H1 (cell line): Measurements from ENCODE around the gene PFN3. TPM values are rescaled to one million over a fixed set of nuclear protein-coding genes. Genes with fewer than 3 reads are reported as not detected.

ENCODE experiments used
- CTCF ChIA-PET: fragments of 300-600 bp; sonication (Branson Sonifier 250); formaldehyde crosslinking; loops from one replicate; lab custom pipeline; 2021; ENCODE audit not compliant: partially characterized antibody; lab: Charles Lee
- POLR2A ChIA-PET: fragments of 300-600 bp; sonication (Branson Sonifier 250); formaldehyde crosslinking; loops from one replicate; lab custom pipeline; 2021; ENCODE audit warnings: inconsistent platforms; ENCODE audit not compliant: partially characterized antibody; lab: Charles Lee
- DNase-seq, 2 experiments: peaks; one replicate each; pipeline versions ENCODE4 v3.0.0 to v3.0.0-alpha.2; 2010 to 2022; ENCODE audit warnings: low spot score in 2 of 2, low read depth in 1 of 2, mixed read lengths in 1 of 2
- FAIRE-seq: peaks from 2 replicates; lab custom pipeline; 2011; peaks lifted over from hg19 to GRCh38; lab: Jason Lieb, UNC
- H2AFZ ChIP-seq: 2 replicates; pipeline ENCODE4 v1.8.1; 2012; ENCODE audit warnings: low read length, inconsistent platforms
- H2AK5ac ChIP-seq: 2 replicates; pipeline ENCODE4 v1.6.1; 2013; ENCODE audit warnings: low read depth, low read length
- H2BK120ac ChIP-seq: replicated peaks from 2 replicates; pipeline ENCODE3; 2013; ENCODE audit warnings: low read depth, low read length, inconsistent platforms
- H2BK12ac ChIP-seq: 2 replicates; pipeline ENCODE4 v1.6.1; 2013; ENCODE audit warnings: low read depth, low read length
- H2BK15ac ChIP-seq: 2 replicates; pipeline ENCODE4 v1.6.1; 2013; ENCODE audit warnings: low read length
- H2BK20ac ChIP-seq: 2 replicates; pipeline ENCODE4 v1.6.1; 2013; ENCODE audit warnings: low read length
- H2BK5ac ChIP-seq: 2 replicates; pipeline ENCODE4 v1.6.1; 2013; ENCODE audit warnings: low read depth, low read length
- H3K14ac ChIP-seq: 2 replicates; pipeline ENCODE4 v1.6.1; 2013; ENCODE audit warnings: inconsistent platforms; ENCODE audit not compliant: insufficient read length
- H3K18ac ChIP-seq: 2 replicates; pipeline ENCODE4 v1.6.1; 2013; ENCODE audit warnings: low read length; ENCODE audit errors: extremely low read depth
- H3K23ac ChIP-seq: 2 replicates; pipeline ENCODE4 v1.6.1; 2013; ENCODE audit warnings: inconsistent platforms; ENCODE audit not compliant: insufficient read length
- H3K23me2 ChIP-seq: 2 replicates; pipeline ENCODE4 v1.6.1; 2013; ENCODE audit warnings: low read depth, low read length
- H3K27ac ChIP-seq: 2 replicates; pipeline ENCODE4 v1.6.1; 2011; ENCODE audit warnings: low read depth, low read length, inconsistent platforms
- H3K27me3 ChIP-seq, 4 experiments: replicated peaks in 1 of 4; 1 replicate in 1 of 4; 2 replicates in 3 of 4; pipeline versions ENCODE4 v1.6.1 to v1.8.1; 2011 to 2013; ENCODE audit warnings: low read length in 3 of 4, mild to moderate bottlenecking in 3 of 4, inconsistent platforms in 2 of 4, mixed read lengths in 2 of 4, moderate library complexity in 1 of 4; ENCODE audit not compliant: control insufficient read depth in 3 of 4, insufficient read depth in 3 of 4; ENCODE audit errors: extremely low read depth in 1 of 4
- H3K36me3 ChIP-seq, 4 experiments: 2 replicates each; pipeline versions ENCODE4 v1.6.1 to v1.8.1; 2011 to 2013; ENCODE audit warnings: mild to moderate bottlenecking in 4 of 4, low read length in 3 of 4, moderate library complexity in 2 of 4, control low read depth in 1 of 4, inconsistent platforms in 1 of 4; ENCODE audit not compliant: insufficient read depth in 4 of 4, control insufficient read depth in 2 of 4
- H3K4ac ChIP-seq: replicated peaks from 2 replicates; pipeline ENCODE3; 2013; ENCODE audit warnings: low read length, low read depth, mixed read lengths, inconsistent platforms; ENCODE audit not compliant: insufficient read length
- H3K4me1 ChIP-seq, 4 experiments: replicated peaks in 1 of 4; 1 replicate in 1 of 4; 2 replicates in 3 of 4; pipeline versions ENCODE4 v1.6.1 to v1.8.1; 2011 to 2013; ENCODE audit warnings: low read length in 3 of 4, inconsistent platforms in 2 of 4, mixed read lengths in 1 of 4; ENCODE audit not compliant: insufficient read depth in 4 of 4, control insufficient read depth in 3 of 4
- H3K4me2 ChIP-seq, 2 experiments: 2 replicates each; pipeline versions ENCODE4 v1.6.1 to v1.8.1; 2011 to 2013; ENCODE audit warnings: low read depth in 2 of 2, low read length in 2 of 2, control low read depth in 1 of 2, inconsistent platforms in 1 of 2, mild to moderate bottlenecking in 1 of 2; ENCODE audit not compliant: insufficient read depth in 1 of 2
- H3K4me3 ChIP-seq, 4 experiments: fragments of 200-600, 300-600 bp in 1 of 4; sonication (generic), shearing (Covaris generic), sonication (Bioruptor Twin) in 1 of 4; 2 replicates each; pipeline versions ENCODE4 v1.5.1 to v1.8.1; 2011 to 2016; ENCODE audit warnings: low read length in 4 of 4, low read depth in 3 of 4, control low read depth in 2 of 4, inconsistent platforms in 2 of 4, mild to moderate bottlenecking in 2 of 4, mixed read lengths in 1 of 4, moderate library complexity in 1 of 4; ENCODE audit not compliant: insufficient read depth in 2 of 4; ENCODE audit errors: extremely low read depth in 1 of 4
- H3K56ac ChIP-seq: replicated peaks from 2 replicates; pipeline ENCODE3; 2013; ENCODE audit warnings: low read depth, mild to moderate bottlenecking, mixed read lengths, low read length, inconsistent platforms; ENCODE audit not compliant: insufficient read length
- H3K79me1 ChIP-seq: 2 replicates; pipeline ENCODE4 v1.6.1; 2013; ENCODE audit warnings: low read depth, low read length, control low read depth
- H3K79me2 ChIP-seq, 2 experiments: 2 replicates each; pipeline versions ENCODE4 v1.6.1 to v1.8.1; 2012 to 2013; ENCODE audit warnings: low read length in 2 of 2, mild to moderate bottlenecking in 2 of 2, inconsistent platforms in 1 of 2; ENCODE audit not compliant: insufficient read depth in 2 of 2, control insufficient read depth in 1 of 2
- H3K9ac ChIP-seq, 4 experiments: replicated peaks in 1 of 4; 1 replicate in 1 of 4; 2 replicates in 3 of 4; pipeline versions ENCODE4 v1.6.1 to v1.8.1; 2011 to 2013; ENCODE audit warnings: low read depth in 3 of 4, low read length in 3 of 4, control low read depth in 2 of 4, mild to moderate bottlenecking in 2 of 4, moderate library complexity in 2 of 4, inconsistent platforms in 1 of 4; ENCODE audit errors: extremely low read depth in 1 of 4
- H3K9me3 ChIP-seq, 2 experiments: 2 replicates each; pipeline versions ENCODE4 v1.6.1 to v1.8.1; 2012 to 2013; ENCODE audit warnings: mild to moderate bottlenecking in 2 of 2, moderate library complexity in 2 of 2, control low read depth in 1 of 2, inconsistent platforms in 1 of 2, low read depth in 1 of 2, low read length in 1 of 2, mixed read lengths in 1 of 2; ENCODE audit not compliant: insufficient read depth in 2 of 2
- H4K20me1 ChIP-seq, 2 experiments: replicated peaks in 1 of 2; 2 replicates each; pipeline versions ENCODE3 to v1.8.1; 2011 to 2013; ENCODE audit warnings: inconsistent platforms in 2 of 2, low read length in 2 of 2, mild to moderate bottlenecking in 1 of 2; ENCODE audit not compliant: insufficient read depth in 2 of 2, control insufficient read depth in 1 of 2
- H4K5ac ChIP-seq: 2 replicates; pipeline ENCODE4 v1.6.1; 2013; ENCODE audit warnings: low read length, low read depth, mixed read lengths, inconsistent platforms; ENCODE audit not compliant: insufficient read length
- H4K8ac ChIP-seq: 2 replicates; pipeline ENCODE4 v1.8.0; 2013; ENCODE audit warnings: mild to moderate bottlenecking, moderate library complexity, low read length, inconsistent platforms; ENCODE audit not compliant: insufficient read depth; ENCODE audit errors: extremely low read depth
- H4K91ac ChIP-seq: replicated peaks from 2 replicates; pipeline ENCODE3; 2013; ENCODE audit warnings: low read length, mixed read lengths, inconsistent platforms; ENCODE audit not compliant: insufficient read length
- CREB1 ChIP-seq: IDR thresholded peaks from 2 replicates; pipeline ENCODE4 v1.6.1; 2012; ENCODE audit warnings: inconsistent platforms
- POLR2AphosphoS5 ChIP-seq: IDR thresholded peaks from 2 replicates; pipeline ENCODE4 v1.6.1; 2011; ENCODE audit warnings: low read depth, low read length
- WGBS, 2 experiments: shearing (Covaris generic) in 1 of 2; methylation state at CpG; one replicate each; pipeline versions ENCODE4 v1.1.6 to v1.1.7; 2013 to 2015; ENCODE audit warnings: low lambda C conversion rate in 2 of 2, mixed read lengths in 2 of 2, inconsistent platforms in 1 of 2, low coverage in 1 of 2, missing lambda C conversion rate in 1 of 2; ENCODE audit not compliant: insufficient replicate concordance in 2 of 2, insufficient coverage in 1 of 2, insufficient read length in 1 of 2; ENCODE audit errors: extremely low coverage in 1 of 2, missing lambda C conversion rate in 1 of 2; 5-methylcytosine and 5-hydroxymethylcytosine counted together
- polyA plus RNA-seq, 7 experiments: library from polyadenylated mRNA; depleted of rRNA in 3 of 7; stranded (reverse) in 5 of 7; unstranded in 2 of 7; fragments of >200 nt in 5 of 7; fragments of 200-250 nt in 2 of 7; gene quantifications; 1 replicate in 5 of 7; 2 replicates in 1 of 7; 4 replicates in 1 of 7; pipeline versions ENCODE4 v1.2.1 to v1.2.3, GENCODE V29; 2011 to 2013; ENCODE audit warnings: missing spikeins in 2 of 7, mixed read lengths in 2 of 7
- total RNA-seq: library from RNA; stranded (reverse); fragmentation: NEBNext Ultra II Directional; extraction: Animal tissue kit (Norgen Biotek cat#: 25700); gene quantifications from 2 replicates; pipeline ENCODE4 v1.2.1, GENCODE V29; 2021

The PFN3 gene
- total and polyA plus RNA-seq, 2 of the 8 experiments (the other 6 are each of a cell fraction or from before 2014, with no cell fraction given): not detected

DNA sequence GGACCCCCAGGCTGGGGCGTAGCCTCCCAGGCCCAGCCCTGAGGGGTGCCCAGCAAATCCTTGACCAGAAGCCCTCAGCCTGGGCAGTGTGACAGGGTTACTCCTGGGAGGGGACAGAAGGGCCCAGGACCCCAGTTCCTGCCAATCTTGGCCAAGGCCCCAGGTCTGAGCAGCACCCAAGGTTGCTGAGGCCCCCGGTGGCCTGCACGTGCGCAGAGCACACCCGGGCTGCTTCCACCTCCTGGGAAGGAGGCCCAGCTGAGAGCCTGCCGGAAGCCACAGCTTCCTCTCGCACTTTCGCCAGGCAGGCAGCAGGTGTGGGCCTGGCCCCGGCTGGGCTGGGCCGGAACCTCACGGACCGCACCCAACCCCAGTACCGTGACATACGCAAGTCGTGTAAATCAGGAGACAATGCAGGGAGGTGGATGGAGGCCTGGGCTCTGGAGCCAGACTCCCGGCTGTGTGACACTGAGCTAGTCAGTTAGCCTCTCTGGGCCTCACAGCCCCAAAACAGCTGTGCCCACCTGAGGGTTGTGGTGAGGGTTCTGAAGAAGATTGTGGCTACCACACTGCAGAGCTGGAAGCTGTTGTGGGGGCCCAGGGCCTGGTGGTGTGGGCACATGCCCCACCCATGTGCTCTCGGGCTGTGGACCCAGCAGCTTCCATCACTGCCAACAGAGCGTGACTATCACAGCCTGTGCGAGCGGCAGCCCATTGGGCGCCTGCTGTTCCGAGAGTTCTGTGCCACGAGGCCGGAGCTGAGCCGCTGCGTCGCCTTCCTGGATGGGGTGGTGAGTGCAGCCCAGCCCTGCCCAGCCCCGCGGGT lies 31.1 kb upstream of the PFN3 start:
- 94% methylated on average over 27 of the region's 29 CpGs; no CpG with 5 or more reads in 1 of the 2 experiments for WGBS, 2 experiments
- CTCF ChIA-PET: interaction anchor here (1.4 to 5.9 kb wide), 9 partner anchors 10 to 61 kb away, joined by 3 to 34 read pairs (median 8); no protein-coding TSS in a partner anchor

More for the DNA sequence above, 31.1 kb upstream of the PFN3 start:
- Histone ChIP-seq H4K8ac (no peak overlapping the region), H3K27ac (no peak overlapping the region), H3K79me2 (peaks cover 0 to 26% of the 10 kb centered on the region in 2 experiments; a peak in 2 of 4 replicates), H2AFZ (no peak overlapping the region), H3K23ac (no peak overlapping the region), H3K27me3 (no peaks in the 10 kb centered on the region), H3K4me2 (no peak overlapping the region), H4K20me1 (peaks cover 15 to 26% of the 10 kb centered on the region in 2 experiments), H3K4me1 (peaks cover 0 to 14% (median 9%) of the 10 kb centered on the region in 4 experiments; a peak in 5 of 7 replicates), H3K79me1 (peaks cover 16% of the 10 kb centered on the region), H3K56ac (no peak overlapping the region), H2BK5ac (no peak overlapping the region), H2AK5ac (no peak overlapping the region), H3K23me2 (peaks cover 4% of the 10 kb centered on the region; the same call in 1 of the 2 replicates), H3K36me3 (peaks cover 7 to 41% (median 28%) of the 10 kb centered on the region in 4 experiments; a peak in 6 of 8 replicates), H3K9me3 (no peaks in the 10 kb centered on the region), H2BK20ac (no peak overlapping the region), H3K18ac (no peak overlapping the region), H4K91ac (no peak overlapping the region), H3K4me3 (no peak overlapping the region), H4K5ac (no peak overlapping the region), H3K4ac (no peak overlapping the region), H3K14ac (no peak overlapping the region), H2BK12ac (no peak overlapping the region), H3K9ac (no peak overlapping the region), H2BK120ac (no peak overlapping the region), H2BK15ac (no peak overlapping the region)
- DNase-seq (no peak), FAIRE-seq (no peak)
- TF ChIP-seq CREB1: no peak
- peak; percentile 10; the same call in 1 of the 2 replicates for TF ChIP-seq POLR2AphosphoS5
- POLR2A ChIA-PET: interaction anchor here (0.6 to 24.2 kb wide), 5 partner anchors 13 to 51 kb away, joined by 3 to 460 read pairs (median 10); partner anchors contain the start of gene PRR7
